ENCODE measurements around the gene GFRA1. TPM values are rescaled to one million over a fixed set of nuclear protein-coding genes. Genes with fewer than 3 reads are reported as not detected.

Gene GFRA1
- polyA plus RNA-seq, 1 donor (not counting 4 experiments of a cell fraction or from before 2014, with no cell fraction given): not detected

GRCh38 chr10:116082762-116083161 is 190.2 kb downstream of the GFRA1 start:
- no peak for TF ChIP-seq CTCF (optimal IDR thresholded peaks at IDR 0.05 in 1 of 3, IDR thresholded peaks at IDR 0.05 in 1 of 3, conservative IDR thresholded peaks at IDR 0.05 in 1 of 3; ENCODE audit: extremely low read depth in 1 of 3, insufficient read depth in 2 of 3, low read length in 3 of 3)
- TF ChIP-seq EZH2 (IDR thresholded peaks at IDR 0.05; ENCODE audit: low read length): no peak
- no peaks in the 10 kb centered on the region for H3K79me2 ChIP-seq (ENCODE audit: control insufficient read depth, insufficient read depth, low read length)
- FAIRE-seq: no peak
- no peaks in the 10 kb centered on the region for H4K20me1 ChIP-seq (ENCODE audit: control insufficient read depth, extremely low read depth, insufficient read depth, low read length)
- no peaks in the 10 kb centered on the region for H3K4me1 ChIP-seq (ENCODE audit: control insufficient read depth, extremely low read depth, insufficient read depth, low read length)
- no peak overlapping the region for H2AFZ ChIP-seq (ENCODE audit: control insufficient read depth, low read length)
- no peaks in the 10 kb centered on the region for H3K36me3 ChIP-seq (ENCODE audit: control insufficient read depth in 2 of 2, extremely low read depth in 1 of 2, insufficient read depth in 2 of 2, low read length in 2 of 2)
- dilution Hi-C loops (cut with MboI; ENCODE audit: extremely low pct_ligation_motif_present, low sequenced_read_pairs): no loop called here
- no peak overlapping the region for H3K9ac ChIP-seq (ENCODE audit: control insufficient read depth, extremely low read depth, insufficient read depth, low read length)
- no peak overlapping the region for H3K4me3 ChIP-seq (ENCODE audit: control insufficient read depth in 2 of 3, extremely low read depth in 1 of 3, insufficient read depth in 2 of 3, low read depth in 1 of 3, low read length in 3 of 3)
- H3K4me2 ChIP-seq (ENCODE audit: control insufficient read depth, extremely low read depth, insufficient read depth, low read depth, low read length): no peak overlapping the region
- H3K27me3 ChIP-seq (ENCODE audit: control insufficient read depth, extremely low read depth, insufficient read depth, low read length): no peaks in the 10 kb centered on the region
- H3K9me3 ChIP-seq (ENCODE audit: control insufficient read depth, low read depth, low read length): no peaks in the 10 kb centered on the region
- H3K27ac ChIP-seq (ENCODE audit: control insufficient read depth, insufficient read depth, low read length): no peak overlapping the region
- no peak for DNase-seq (ENCODE audit: low read depth, low spot score)
- H3K9me1 ChIP-seq (ENCODE audit: control insufficient read depth, extremely low read depth, insufficient read depth, low read length): no peaks in the 10 kb centered on the region

GRCh38 chr10:116082206-116082605 is 190.8 kb downstream of the GFRA1 start:
- Histone ChIP-seq H4K20me1 (ENCODE audit: control insufficient read depth, extremely low read depth, insufficient read depth, low read length) (no peaks in the 10 kb centered on the region), H3K27me3 (ENCODE audit: control insufficient read depth, extremely low read depth, insufficient read depth, low read length) (no peaks in the 10 kb centered on the region), H3K9me3 (ENCODE audit: control insufficient read depth, low read depth, low read length) (no peaks in the 10 kb centered on the region), H3K4me3 (ENCODE audit: control insufficient read depth in 2 of 3, extremely low read depth in 1 of 3, insufficient read depth in 2 of 3, low read depth in 1 of 3, low read length in 3 of 3) (no peak overlapping the region), H3K9me1 (ENCODE audit: control insufficient read depth, extremely low read depth, insufficient read depth, low read length) (no peaks in the 10 kb centered on the region), H3K9ac (ENCODE audit: control insufficient read depth, extremely low read depth, insufficient read depth, low read length) (no peak overlapping the region), H3K4me1 (ENCODE audit: control insufficient read depth, extremely low read depth, insufficient read depth, low read length) (no peaks in the 10 kb centered on the region), H2AFZ (ENCODE audit: control insufficient read depth, low read length) (no peak overlapping the region), H3K27ac (ENCODE audit: control insufficient read depth, insufficient read depth, low read length) (no peak overlapping the region), H3K79me2 (ENCODE audit: control insufficient read depth, insufficient read depth, low read length) (no peaks in the 10 kb centered on the region), H3K36me3 (ENCODE audit: control insufficient read depth in 2 of 2, extremely low read depth in 1 of 2, insufficient read depth in 2 of 2, low read length in 2 of 2) (no peaks in the 10 kb centered on the region), H3K4me2 (ENCODE audit: control insufficient read depth, extremely low read depth, insufficient read depth, low read depth, low read length) (no peak overlapping the region)
- dilution Hi-C loops (cut with MboI; ENCODE audit: extremely low pct_ligation_motif_present, low sequenced_read_pairs): no loop called here
- no peak for TF ChIP-seq CTCF (optimal IDR thresholded peaks at IDR 0.05 in 1 of 3, IDR thresholded peaks at IDR 0.05 in 1 of 3, conservative IDR thresholded peaks at IDR 0.05 in 1 of 3; ENCODE audit: extremely low read depth in 1 of 3, insufficient read depth in 2 of 3, low read length in 3 of 3)
- TF ChIP-seq EZH2 (IDR thresholded peaks at IDR 0.05; ENCODE audit: low read length): no peak
- FAIRE-seq: no peak
- DNase-seq (ENCODE audit: low read depth, low spot score): no peak
